GM12878 (cell line): ENCODE data around the gene PRAMEF9.
"Not testable (repeated sequence)": the region's sequence is repeated elsewhere in the genome, so short reads cannot be mapped to it uniquely, and the experiment has no call there.

ENCODE experiments used
- EZH2 ChIP-seq: IDR thresholded peaks from 2 replicates; pipeline ENCODE4 v1.6.1; 2012; ENCODE audit warnings: low read depth, mild to moderate bottlenecking, control low read depth, inconsistent platforms, low read length, borderline replicate concordance; ENCODE audit not compliant: control insufficient read depth
- FOS ChIP-seq: IDR thresholded peaks from 3 replicates; pipeline ENCODE4 v1.6.1; 2011; ENCODE audit warnings: borderline replicate concordance; ENCODE audit not compliant: insufficient read length; ENCODE audit errors: extremely low read depth
- FOXK2 ChIP-seq: fragments of 450-650 bp; IDR thresholded peaks from 2 replicates; pipeline ENCODE4 v1.6.1; 2017; ENCODE audit warnings: mild to moderate bottlenecking, moderate library complexity
- FOXM1 ChIP-seq: IDR thresholded peaks from 2 replicates; pipeline ENCODE4 v1.6.1; 2012; ENCODE audit warnings: low read depth, mild to moderate bottlenecking, inconsistent platforms, low read length, moderate library complexity
- HDAC2 ChIP-seq: fragments of 200-600 bp; sonication (generic); IDR thresholded peaks from 2 replicates; pipeline ENCODE4 v1.6.1; 2017
- SP1 ChIP-seq: IDR thresholded peaks from one replicate; pipeline ENCODE4 v1.6.1; 2011; ENCODE audit warnings: low read depth, low read length
- TAF1 ChIP-seq: IDR thresholded peaks from 2 replicates; pipeline ENCODE4 v1.6.1; 2011; ENCODE audit warnings: mild to moderate bottlenecking, low read depth, low read length, borderline replicate concordance
- TCF7 ChIP-seq: IDR thresholded peaks from 2 replicates; pipeline ENCODE4 v1.6.1; 2014; ENCODE audit warnings: antibody characterized with exemption, borderline replicate concordance
- TF ChIP-seq, protein P1 (sequence below), 3 experiments: IDR thresholded peaks in 2 of 3; conservative IDR thresholded peaks in 1 of 3; 2 replicates each; pipeline ENCODE4 v1.5.1; 2011; ENCODE audit warnings: low read depth in 3 of 3, low read length in 3 of 3, mild to moderate bottlenecking in 3 of 3, control low read depth in 2 of 3, moderate library complexity in 2 of 3, inconsistent platforms in 1 of 3, mixed read lengths in 1 of 3; ENCODE audit not compliant: control insufficient read depth in 2 of 3, insufficient read depth in 1 of 3; ENCODE audit errors: extremely low read depth in 1 of 3
- TF ChIP-seq, protein P2 (sequence below): IDR thresholded peaks from 2 replicates; pipeline ENCODE4 v1.6.1; 2012; ENCODE audit warnings: low read depth, low read length, improper control_type of control experiment

DNA sequence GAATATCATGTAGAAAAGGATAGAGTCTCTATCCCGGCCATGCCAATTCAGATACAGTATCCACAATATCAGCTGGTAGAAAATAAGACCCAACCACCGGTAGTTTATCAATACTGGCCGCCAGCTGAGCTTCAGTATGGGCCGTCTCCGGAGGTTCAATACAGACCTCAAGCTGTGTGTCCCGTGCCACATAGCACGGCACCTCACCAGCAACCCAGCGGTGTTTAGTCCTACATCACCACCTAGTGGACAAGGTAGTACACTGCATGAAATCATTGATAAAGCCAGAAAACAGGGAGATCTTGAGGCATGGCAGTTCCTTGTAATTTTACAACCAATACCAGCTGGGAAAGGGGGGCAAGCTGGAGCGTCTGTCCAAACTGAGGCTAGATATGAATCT is 37.1 kb downstream of the PRAMEF9 start:
- TF ChIP-seq SP1, TCF7, TAF1, EZH2, HDAC2, FOXM1, FOXK2, FOS: not testable (repeated sequence)
- TF ChIP-seq, protein P1, sequence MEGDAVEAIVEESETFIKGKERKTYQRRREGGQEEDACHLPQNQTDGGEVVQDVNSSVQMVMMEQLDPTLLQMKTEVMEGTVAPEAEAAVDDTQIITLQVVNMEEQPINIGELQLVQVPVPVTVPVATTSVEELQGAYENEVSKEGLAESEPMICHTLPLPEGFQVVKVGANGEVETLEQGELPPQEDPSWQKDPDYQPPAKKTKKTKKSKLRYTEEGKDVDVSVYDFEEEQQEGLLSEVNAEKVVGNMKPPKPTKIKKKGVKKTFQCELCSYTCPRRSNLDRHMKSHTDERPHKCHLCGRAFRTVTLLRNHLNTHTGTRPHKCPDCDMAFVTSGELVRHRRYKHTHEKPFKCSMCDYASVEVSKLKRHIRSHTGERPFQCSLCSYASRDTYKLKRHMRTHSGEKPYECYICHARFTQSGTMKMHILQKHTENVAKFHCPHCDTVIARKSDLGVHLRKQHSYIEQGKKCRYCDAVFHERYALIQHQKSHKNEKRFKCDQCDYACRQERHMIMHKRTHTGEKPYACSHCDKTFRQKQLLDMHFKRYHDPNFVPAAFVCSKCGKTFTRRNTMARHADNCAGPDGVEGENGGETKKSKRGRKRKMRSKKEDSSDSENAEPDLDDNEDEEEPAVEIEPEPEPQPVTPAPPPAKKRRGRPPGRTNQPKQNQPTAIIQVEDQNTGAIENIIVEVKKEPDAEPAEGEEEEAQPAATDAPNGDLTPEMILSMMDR (IDR thresholded peaks at IDR 0.05 in 2 of 3, conservative IDR thresholded peaks at IDR 0.05 in 1 of 3; ENCODE audit: control insufficient read depth in 2 of 3, extremely low read depth in 1 of 3, insufficient read depth in 1 of 3, low read depth in 3 of 3, low read length in 3 of 3): not testable (repeated sequence)
- TF ChIP-seq, protein P2, sequence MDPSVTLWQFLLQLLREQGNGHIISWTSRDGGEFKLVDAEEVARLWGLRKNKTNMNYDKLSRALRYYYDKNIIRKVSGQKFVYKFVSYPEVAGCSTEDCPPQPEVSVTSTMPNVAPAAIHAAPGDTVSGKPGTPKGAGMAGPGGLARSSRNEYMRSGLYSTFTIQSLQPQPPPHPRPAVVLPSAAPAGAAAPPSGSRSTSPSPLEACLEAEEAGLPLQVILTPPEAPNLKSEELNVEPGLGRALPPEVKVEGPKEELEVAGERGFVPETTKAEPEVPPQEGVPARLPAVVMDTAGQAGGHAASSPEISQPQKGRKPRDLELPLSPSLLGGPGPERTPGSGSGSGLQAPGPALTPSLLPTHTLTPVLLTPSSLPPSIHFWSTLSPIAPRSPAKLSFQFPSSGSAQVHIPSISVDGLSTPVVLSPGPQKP: not testable (repeated sequence)
